ENCODE measurements around the gene TBC1D20. TPM values are rescaled to one million over a fixed set of nuclear protein-coding genes. Genes with fewer than 3 reads are reported as not detected.

Gene TBC1D20
- total RNA-seq, 1 experiment from 2014 or later, result 42.1 TPM

DNA sequence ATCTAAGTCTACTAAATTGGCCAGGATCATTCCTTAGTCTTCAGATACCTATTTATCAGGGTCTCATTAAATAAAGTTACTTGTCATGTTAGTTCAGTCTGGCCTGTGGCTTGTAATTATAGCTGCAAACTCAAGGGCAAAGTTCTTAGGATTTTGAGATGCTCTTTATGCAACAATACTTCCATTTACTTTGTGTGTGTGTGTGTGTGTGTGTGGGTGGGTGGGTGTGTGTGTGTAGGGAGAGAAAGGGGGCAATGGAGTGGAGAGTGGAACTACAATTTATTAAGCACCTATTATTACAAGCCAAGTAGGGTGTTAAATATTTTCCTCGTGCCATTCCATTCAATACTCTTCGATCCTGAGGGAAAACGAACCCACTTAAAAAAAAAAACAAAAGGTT is 17.7 kb upstream of the TBC1D20 start:
- BruUV-seq (replicated peaks), result no TSS peak
- CTCF ChIA-PET, result no interaction called here

DNA sequence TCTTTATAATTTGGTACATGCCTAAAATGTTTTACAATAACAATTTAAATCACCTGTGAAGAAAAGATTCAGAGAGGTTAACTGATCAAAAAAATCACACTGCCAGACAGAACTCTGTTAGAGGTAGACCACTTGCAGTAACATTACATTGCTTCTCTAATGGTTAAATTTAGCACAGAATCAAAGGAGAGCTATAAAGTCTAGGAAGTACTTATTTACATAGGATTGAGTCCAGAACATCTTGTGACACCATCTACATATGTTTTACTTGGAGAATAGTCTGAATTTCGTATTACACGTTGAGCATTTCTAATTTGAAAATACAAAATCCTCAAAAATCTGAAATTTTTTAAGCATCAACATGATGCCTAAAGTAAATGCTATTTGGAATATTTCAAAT is 17.2 kb upstream of the TBC1D20 start:
- H3K4me1 ChIP-seq (ENCODE audit: control insufficient read depth, insufficient read depth, low read length), result no peaks in the 10 kb centered on the region
- TF ChIP-seq, protein P1, sequence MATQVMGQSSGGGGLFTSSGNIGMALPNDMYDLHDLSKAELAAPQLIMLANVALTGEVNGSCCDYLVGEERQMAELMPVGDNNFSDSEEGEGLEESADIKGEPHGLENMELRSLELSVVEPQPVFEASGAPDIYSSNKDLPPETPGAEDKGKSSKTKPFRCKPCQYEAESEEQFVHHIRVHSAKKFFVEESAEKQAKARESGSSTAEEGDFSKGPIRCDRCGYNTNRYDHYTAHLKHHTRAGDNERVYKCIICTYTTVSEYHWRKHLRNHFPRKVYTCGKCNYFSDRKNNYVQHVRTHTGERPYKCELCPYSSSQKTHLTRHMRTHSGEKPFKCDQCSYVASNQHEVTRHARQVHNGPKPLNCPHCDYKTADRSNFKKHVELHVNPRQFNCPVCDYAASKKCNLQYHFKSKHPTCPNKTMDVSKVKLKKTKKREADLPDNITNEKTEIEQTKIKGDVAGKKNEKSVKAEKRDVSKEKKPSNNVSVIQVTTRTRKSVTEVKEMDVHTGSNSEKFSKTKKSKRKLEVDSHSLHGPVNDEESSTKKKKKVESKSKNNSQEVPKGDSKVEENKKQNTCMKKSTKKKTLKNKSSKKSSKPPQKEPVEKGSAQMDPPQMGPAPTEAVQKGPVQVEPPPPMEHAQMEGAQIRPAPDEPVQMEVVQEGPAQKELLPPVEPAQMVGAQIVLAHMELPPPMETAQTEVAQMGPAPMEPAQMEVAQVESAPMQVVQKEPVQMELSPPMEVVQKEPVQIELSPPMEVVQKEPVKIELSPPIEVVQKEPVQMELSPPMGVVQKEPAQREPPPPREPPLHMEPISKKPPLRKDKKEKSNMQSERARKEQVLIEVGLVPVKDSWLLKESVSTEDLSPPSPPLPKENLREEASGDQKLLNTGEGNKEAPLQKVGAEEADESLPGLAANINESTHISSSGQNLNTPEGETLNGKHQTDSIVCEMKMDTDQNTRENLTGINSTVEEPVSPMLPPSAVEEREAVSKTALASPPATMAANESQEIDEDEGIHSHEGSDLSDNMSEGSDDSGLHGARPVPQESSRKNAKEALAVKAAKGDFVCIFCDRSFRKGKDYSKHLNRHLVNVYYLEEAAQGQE (IDR thresholded peaks at IDR 0.05; ENCODE audit: insufficient read depth in 1 of 2, low read depth in 2 of 2, low read length in 1 of 2), result no peak
- no peak for TF ChIP-seq SIN3A (IDR thresholded peaks at IDR 0.05; ENCODE audit: borderline replicate concordance, insufficient read depth, low read depth, low read length)
- TF ChIP-seq, protein P2, sequence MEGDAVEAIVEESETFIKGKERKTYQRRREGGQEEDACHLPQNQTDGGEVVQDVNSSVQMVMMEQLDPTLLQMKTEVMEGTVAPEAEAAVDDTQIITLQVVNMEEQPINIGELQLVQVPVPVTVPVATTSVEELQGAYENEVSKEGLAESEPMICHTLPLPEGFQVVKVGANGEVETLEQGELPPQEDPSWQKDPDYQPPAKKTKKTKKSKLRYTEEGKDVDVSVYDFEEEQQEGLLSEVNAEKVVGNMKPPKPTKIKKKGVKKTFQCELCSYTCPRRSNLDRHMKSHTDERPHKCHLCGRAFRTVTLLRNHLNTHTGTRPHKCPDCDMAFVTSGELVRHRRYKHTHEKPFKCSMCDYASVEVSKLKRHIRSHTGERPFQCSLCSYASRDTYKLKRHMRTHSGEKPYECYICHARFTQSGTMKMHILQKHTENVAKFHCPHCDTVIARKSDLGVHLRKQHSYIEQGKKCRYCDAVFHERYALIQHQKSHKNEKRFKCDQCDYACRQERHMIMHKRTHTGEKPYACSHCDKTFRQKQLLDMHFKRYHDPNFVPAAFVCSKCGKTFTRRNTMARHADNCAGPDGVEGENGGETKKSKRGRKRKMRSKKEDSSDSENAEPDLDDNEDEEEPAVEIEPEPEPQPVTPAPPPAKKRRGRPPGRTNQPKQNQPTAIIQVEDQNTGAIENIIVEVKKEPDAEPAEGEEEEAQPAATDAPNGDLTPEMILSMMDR (IDR thresholded peaks at IDR 0.05), result no peak
- no peak for TF ChIP-seq POLR2AphosphoS5 (IDR thresholded peaks at IDR 0.05; ENCODE audit: low read depth, low read length)
- TF ChIP-seq TCF7L2 (IDR thresholded peaks at IDR 0.05; ENCODE audit: low read depth, low read length), result no peak
- H3K27ac ChIP-seq (ENCODE audit: low read length), result no peak overlapping the region
- intact Hi-C loops (cut with micrococcal nuclease; ENCODE audit: unreplicated experiment) (loop anchor here (1.0 kb wide), 1 partner anchor 125 kb away; no protein-coding TSS in a partner anchor), in situ Hi-C loops (cut with HindIII; ENCODE audit: low pct_unique_long_range_greater_than_20kb, low sequenced_read_pairs) (no loop called here)
- no peak for ATAC-seq
- CTCF ChIA-PET, result no interaction called here
- no peak for DNase-seq (ENCODE audit: low read depth, low spot score)
- H3K4me3 ChIP-seq (ENCODE audit: low read depth in 2 of 2, low read length in 2 of 2), result no peak overlapping the region
- POLR2A ChIA-PET, result no interaction called here
- peaks cover 32% of the 10 kb centered on the region for H3K36me3 ChIP-seq (ENCODE audit: control insufficient read depth, insufficient read depth, low read length)
- H3K9me3 ChIP-seq (ENCODE audit: control insufficient read depth, insufficient read depth, low read depth, low read length), result no peaks in the 10 kb centered on the region
- BruUV-seq (replicated peaks), result no TSS peak
- H3K27me3 ChIP-seq (ENCODE audit: control insufficient read depth, insufficient read depth, low read length), result no peaks in the 10 kb centered on the region

More for the DNA sequence above, 17.7 kb upstream of the TBC1D20 start:
- no peak overlapping the region for H3K4me3 ChIP-seq (ENCODE audit: low read depth in 2 of 2, low read length in 2 of 2)
- POLR2A ChIA-PET, result no interaction called here
- H3K36me3 ChIP-seq (ENCODE audit: control insufficient read depth, insufficient read depth, low read length), result peaks cover 32% of the 10 kb centered on the region
- H3K4me1 ChIP-seq (ENCODE audit: control insufficient read depth, insufficient read depth, low read length), result no peaks in the 10 kb centered on the region
- TF ChIP-seq SIN3A (IDR thresholded peaks at IDR 0.05; ENCODE audit: borderline replicate concordance, insufficient read depth, low read depth, low read length) (no peak), TCF7L2 (IDR thresholded peaks at IDR 0.05; ENCODE audit: low read depth, low read length) (no peak), POLR2AphosphoS5 (IDR thresholded peaks at IDR 0.05; ENCODE audit: low read depth, low read length) (no peak)
- TF ChIP-seq, protein P1 (IDR thresholded peaks at IDR 0.05; ENCODE audit: insufficient read depth in 1 of 2, low read depth in 2 of 2, low read length in 1 of 2), result no peak
- TF ChIP-seq, protein P2 (IDR thresholded peaks at IDR 0.05), result no peak
- in situ Hi-C loops (cut with HindIII; ENCODE audit: low pct_unique_long_range_greater_than_20kb, low sequenced_read_pairs), result no loop called here
- H3K9me3 ChIP-seq (ENCODE audit: control insufficient read depth, insufficient read depth, low read depth, low read length), result no peaks in the 10 kb centered on the region
- no peak for ATAC-seq
- DNase-seq (ENCODE audit: low read depth, low spot score), result no peak
- no peak overlapping the region for H3K27ac ChIP-seq (ENCODE audit: low read length)
- H3K27me3 ChIP-seq (ENCODE audit: control insufficient read depth, insufficient read depth, low read length), result no peaks in the 10 kb centered on the region
- intact Hi-C loops (cut with micrococcal nuclease; ENCODE audit: unreplicated experiment), result no loop called here
